ENCODE results near the gene TLN1.

- TF ChIP-seq CTCF (conservative IDR thresholded peaks at IDR 0.05; ENCODE audit: low read length) (no peak), EZH2phosphoT487 (IDR thresholded peaks at IDR 0.05; ENCODE audit: borderline replicate concordance, low read depth, low read length) (no peak)
These were observed 14.7 kb downstream of the TLN1 start for GRCh38 chr9:35717132-35717870.

All from OCI-LY7 (cell line).